HEK293 (cell line): Measurements from ENCODE around the gene ANKRD31.
A peak's percentile ranks its signal among the peaks of the same experiment; 100 is the strongest.
"Not testable (repeated sequence)": the region's sequence is repeated elsewhere in the genome, so short reads cannot be mapped to it uniquely, and the experiment has no call there.

ENCODE experiments used
- CTCF ChIA-PET: fragments of 350-600 bp; formaldehyde crosslinking; extraction: SDS; loops from one replicate; lab custom pipeline; 2021; ENCODE audit warnings: antibody characterized with exemption; lab: Yijun Ruan, JAX
- POLR2A ChIA-PET: fragments of 300-600 bp; formaldehyde crosslinking; extraction: SDS; loops from one replicate; lab custom pipeline; 2020; ENCODE audit warnings: antibody characterized with exemption, inconsistent platforms; lab: Yijun Ruan, JAX
- H3K27ac ChIP-seq: fragments of 200-500 bp; sonication (Bioruptor generic); 2 replicates; pipeline ENCODE4 v1.5.1; 2014; ENCODE audit warnings: low read depth, low read length, control low read depth, inconsistent platforms; ENCODE audit errors: extremely low read depth
- H3K36me3 ChIP-seq, 2 experiments: fragments of 200-500 bp in 1 of 2; sonication (Bioruptor generic) in 1 of 2; 1 replicate in 1 of 2; 2 replicates in 1 of 2; pipeline ENCODE4 v1.5.1; 2014 to 2017; ENCODE audit warnings: inconsistent platforms in 2 of 2, low read length in 2 of 2; ENCODE audit not compliant: control insufficient read depth in 2 of 2, insufficient read depth in 1 of 2
- H3K4me1 ChIP-seq: fragments of 200-500 bp; sonication (Bioruptor generic); 2 replicates; pipeline ENCODE4 v1.5.1; 2014; ENCODE audit warnings: mild to moderate bottlenecking, low read length, inconsistent platforms; ENCODE audit not compliant: control insufficient read depth, insufficient read depth
- H3K4me3 ChIP-seq: 2 replicates; pipeline ENCODE4 v1.5.1; 2011; ENCODE audit warnings: low read depth, mild to moderate bottlenecking, control low read depth, low read length, moderate library complexity
- H3K9me3 ChIP-seq: fragments of 200-500 bp; sonication (Bioruptor generic); 2 replicates; pipeline ENCODE4 v1.5.1; 2014; ENCODE audit warnings: low read depth, low read length, inconsistent platforms; ENCODE audit not compliant: control insufficient read depth, insufficient read depth
- KLF16 ChIP-seq: fragments of 450-650 bp; formaldehyde crosslinking; IDR thresholded peaks from 2 replicates; pipeline ENCODE4 v1.5.1; 2017; ENCODE audit warnings: missing biosample characterization, missing genetic modification characterization
- SETDB1 ChIP-seq: IDR thresholded peaks from one replicate; pipeline ENCODE4 v1.6.1; 2017; ENCODE audit warnings: mild to moderate bottlenecking, low read length, moderate library complexity, mixed read lengths; ENCODE audit not compliant: insufficient read length
- ZNF121 ChIP-seq: fragments of 450-650 bp; formaldehyde crosslinking; IDR thresholded peaks from 2 replicates; pipeline ENCODE4 v1.5.1; 2016; ENCODE audit warnings: missing biosample characterization, missing genetic modification characterization
- ZNF133 ChIP-seq: fragments of 450-650 bp; formaldehyde crosslinking; IDR thresholded peaks from 2 replicates; pipeline ENCODE4 v1.5.1; 2016; ENCODE audit warnings: missing biosample characterization, missing genetic modification characterization
- ZNF146 ChIP-seq: fragments of 450-650 bp; formaldehyde crosslinking; IDR thresholded peaks from 2 replicates; pipeline ENCODE4 v1.5.1; 2016; ENCODE audit warnings: missing biosample characterization, missing genetic modification characterization
- ZNF174 ChIP-seq: fragments of 450-650 bp; formaldehyde crosslinking; IDR thresholded peaks from 2 replicates; pipeline ENCODE4 v1.5.0; 2017; ENCODE audit warnings: missing biosample characterization, mild to moderate bottlenecking, missing genetic modification characterization
- ZNF555 ChIP-seq: fragments of 450-650 bp; formaldehyde crosslinking; conservative IDR thresholded peaks from 2 replicates; pipeline ENCODE4 v1.5.1; 2017; ENCODE audit warnings: missing biosample characterization, mild to moderate bottlenecking, missing genetic modification characterization, inconsistent platforms
- ZNF561 ChIP-seq: fragments of 450-650 bp; IDR thresholded peaks from 2 replicates; pipeline ENCODE4 v1.5.1; 2018; ENCODE audit warnings: missing biosample characterization, missing genetic modification characterization, borderline replicate concordance
- ZNF600 ChIP-seq: fragments of 450-650 bp; formaldehyde crosslinking; IDR thresholded peaks from 2 replicates; pipeline ENCODE4 v1.5.1; 2016; ENCODE audit warnings: missing biosample characterization, missing genetic modification characterization
- ZNF610 ChIP-seq: fragments of 450-650 bp; formaldehyde crosslinking; IDR thresholded peaks from 2 replicates; pipeline ENCODE4 v1.5.1; 2016; ENCODE audit warnings: missing biosample characterization, missing genetic modification characterization, borderline replicate concordance
- ZNF658 ChIP-seq: fragments of 450-650 bp; formaldehyde crosslinking; IDR thresholded peaks from 2 replicates; pipeline ENCODE4; 2016; ENCODE audit warnings: missing biosample characterization, missing genetic modification characterization
- TF ChIP-seq, protein P1 (sequence below): fragments of 450-650 bp; formaldehyde crosslinking; IDR thresholded peaks from 2 replicates; pipeline ENCODE4 v1.5.1; 2016; ENCODE audit warnings: missing biosample characterization, missing genetic modification characterization
- TF ChIP-seq, protein P2 (sequence below): fragments of 450-650 bp; formaldehyde crosslinking; IDR thresholded peaks from 2 replicates; pipeline ENCODE4 v1.5.1; 2016; ENCODE audit warnings: missing biosample characterization, missing genetic modification characterization, low read depth

ANKRD31 gene

DNA sequence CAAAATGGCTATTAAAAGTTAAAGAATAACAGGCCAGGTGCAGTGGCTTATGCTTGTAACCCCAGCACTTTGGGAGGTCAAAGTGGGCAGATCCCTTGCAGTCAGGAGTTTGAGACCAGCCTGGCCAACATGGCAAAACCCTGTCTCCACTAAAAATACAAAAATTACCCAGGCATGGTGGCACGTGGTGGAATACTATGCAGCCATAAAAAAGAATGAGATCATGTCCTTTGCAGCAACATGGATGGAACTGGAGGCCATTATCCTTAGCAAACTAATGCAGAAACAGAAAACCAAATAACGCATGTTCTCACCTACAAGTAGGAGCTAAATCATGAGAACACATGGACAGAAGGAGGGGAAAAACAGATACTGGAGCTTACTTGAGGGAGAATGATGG, 15.9 kb downstream of the ANKRD31 start:
- POLR2A ChIA-PET, H3K4me3 ChIP-seq, H3K36me3 ChIP-seq, H3K9me3 ChIP-seq, CTCF ChIA-PET, H3K4me1 ChIP-seq, H3K27ac ChIP-seq: not testable (repeated sequence)
- peak; percentile 75 for TF ChIP-seq ZNF146 (tag by site-specific recombination)
- TF ChIP-seq, protein P1, sequence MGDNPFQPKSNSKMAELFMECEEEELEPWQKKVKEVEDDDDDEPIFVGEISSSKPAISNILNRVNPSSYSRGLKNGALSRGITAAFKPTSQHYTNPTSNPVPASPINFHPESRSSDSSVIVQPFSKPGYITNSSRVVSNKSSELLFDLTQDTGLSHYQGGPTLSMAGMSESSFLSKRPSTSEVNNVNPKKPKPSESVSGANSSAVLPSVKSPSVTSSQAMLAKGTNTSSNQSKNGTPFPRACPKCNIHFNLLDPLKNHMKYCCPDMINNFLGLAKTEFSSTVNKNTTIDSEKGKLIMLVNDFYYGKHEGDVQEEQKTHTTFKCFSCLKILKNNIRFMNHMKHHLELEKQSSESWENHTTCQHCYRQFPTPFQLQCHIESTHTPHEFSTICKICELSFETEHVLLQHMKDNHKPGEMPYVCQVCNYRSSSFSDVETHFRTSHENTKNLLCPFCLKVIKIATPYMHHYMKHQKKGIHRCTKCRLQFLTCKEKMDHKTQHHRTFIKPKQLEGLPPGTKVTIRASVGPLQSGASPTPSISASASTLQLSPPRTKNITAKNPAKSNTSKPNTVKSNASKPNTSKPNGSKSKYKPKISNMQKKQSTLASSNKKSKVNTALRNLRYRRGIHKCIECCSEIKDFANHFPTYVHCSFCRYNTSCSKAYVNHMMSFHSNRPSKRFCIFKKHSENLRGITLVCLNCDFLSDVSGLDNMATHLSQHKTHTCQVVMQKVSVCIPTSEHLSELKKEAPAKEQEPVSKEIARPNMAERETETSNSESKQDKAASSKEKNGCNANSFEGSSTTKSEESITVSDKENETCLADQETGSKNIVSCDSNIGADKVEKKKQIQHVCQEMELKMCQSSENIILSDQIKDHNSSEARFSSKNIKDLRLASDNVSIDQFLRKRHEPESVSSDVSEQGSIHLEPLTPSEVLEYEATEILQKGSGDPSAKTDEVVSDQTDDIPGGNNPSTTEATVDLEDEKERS (tag by site-specific recombination), result 0 out of 2 replicates have a peak, but pooled peaks have one; percentile 64

DNA sequence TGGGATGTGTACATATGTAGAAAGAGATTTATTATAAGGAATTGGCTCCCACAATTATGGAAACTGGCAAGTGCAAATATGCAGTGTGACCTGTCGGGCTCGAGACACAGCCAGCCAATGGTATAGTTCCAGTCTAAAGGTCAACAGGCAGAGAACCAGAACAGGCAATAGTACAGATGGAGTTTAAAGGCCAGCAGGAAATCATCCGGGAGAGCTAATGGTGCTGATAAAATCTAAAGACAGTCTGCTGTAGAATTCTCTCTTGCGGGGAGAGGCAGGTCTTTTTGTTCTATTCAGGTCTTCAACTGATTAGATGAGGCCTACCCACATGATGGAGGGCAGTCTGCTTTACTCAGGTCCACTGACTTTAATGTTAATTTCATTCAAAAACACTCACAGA, 21.8 kb downstream of the ANKRD31 start:
- no peak for TF ChIP-seq ZNF133
- TF ChIP-seq ZNF174 (tag by site-specific recombination), result no peak
- TF ChIP-seq SETDB1, result no peak
- TF ChIP-seq ZNF610 (tag by site-specific recombination), result no peak
- TF ChIP-seq ZNF658, result no peak
- no peak for TF ChIP-seq ZNF121
- TF ChIP-seq, all 188 proteins: peak for 0
- POLR2A ChIA-PET, result no interaction called here
- Histone ChIP-seq H3K4me1 (no peaks in the 10 kb centered on the region), H3K4me3 (no peak overlapping the region), H3K9me3 (no peaks in the 10 kb centered on the region), H3K36me3 (no peaks in the 10 kb centered on the region), H3K27ac (no peak overlapping the region)
- CTCF ChIA-PET, result no interaction called here

DNA sequence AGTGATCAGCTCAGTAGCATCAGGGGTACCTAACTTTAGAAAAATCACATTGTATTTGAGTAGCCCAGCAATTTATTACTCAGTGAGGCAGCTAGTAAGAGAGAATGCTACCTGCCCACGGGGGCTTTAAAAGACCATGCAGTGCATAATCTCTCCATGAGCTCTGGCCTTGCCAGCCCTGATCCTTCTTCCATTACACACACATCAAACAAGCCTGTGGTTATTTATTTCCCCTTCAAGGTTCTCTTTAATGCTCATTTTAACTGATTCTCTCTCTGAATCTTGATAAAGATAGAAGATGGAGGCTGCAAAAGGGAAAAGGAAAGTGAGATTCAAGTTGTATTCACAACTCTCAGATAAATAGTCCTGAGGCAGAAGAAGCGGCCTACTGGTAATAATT, 22.3 kb downstream of the ANKRD31 start:
- no peak overlapping the region for H3K27ac ChIP-seq
- TF ChIP-seq ZNF555 (tag by site-specific recombination) (no peak), ZNF600 (tag by site-specific recombination) (no peak), ZNF561 (tag by site-specific recombination) (no peak)
- no peaks in the 10 kb centered on the region for H3K4me1 ChIP-seq
- H3K9me3 ChIP-seq, result no peaks in the 10 kb centered on the region
- no peaks in the 10 kb centered on the region for H3K36me3 ChIP-seq
- POLR2A ChIA-PET, result no interaction called here
- CTCF ChIA-PET, result no interaction called here
- H3K4me3 ChIP-seq, result no peak overlapping the region

DNA sequence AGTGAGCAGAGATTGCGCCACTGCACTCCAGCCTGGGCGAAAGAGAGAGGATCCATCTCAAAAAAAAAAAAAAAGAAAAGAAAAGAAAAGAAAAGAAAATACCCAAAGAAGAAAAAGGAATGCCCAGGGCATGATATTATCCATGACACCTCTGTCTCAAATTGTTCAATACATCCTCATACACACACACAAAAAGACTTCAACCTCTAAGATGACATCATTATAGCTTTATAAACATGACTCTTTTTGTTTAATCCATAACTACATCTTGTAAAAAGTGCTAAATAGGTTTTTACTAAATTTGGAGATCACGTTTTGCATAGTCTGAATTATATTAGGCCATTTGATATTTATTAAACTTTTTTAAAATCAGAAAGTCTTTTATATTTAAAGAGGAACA, 33.1 kb downstream of the ANKRD31 start:
- Histone ChIP-seq H3K27ac (no peak overlapping the region), H3K4me3 (no peak overlapping the region), H3K36me3 (no peaks in the 10 kb centered on the region), H3K4me1 (no peaks in the 10 kb centered on the region), H3K9me3 (no peaks in the 10 kb centered on the region)
- no peak for TF ChIP-seq KLF16
- TF ChIP-seq, protein P2, sequence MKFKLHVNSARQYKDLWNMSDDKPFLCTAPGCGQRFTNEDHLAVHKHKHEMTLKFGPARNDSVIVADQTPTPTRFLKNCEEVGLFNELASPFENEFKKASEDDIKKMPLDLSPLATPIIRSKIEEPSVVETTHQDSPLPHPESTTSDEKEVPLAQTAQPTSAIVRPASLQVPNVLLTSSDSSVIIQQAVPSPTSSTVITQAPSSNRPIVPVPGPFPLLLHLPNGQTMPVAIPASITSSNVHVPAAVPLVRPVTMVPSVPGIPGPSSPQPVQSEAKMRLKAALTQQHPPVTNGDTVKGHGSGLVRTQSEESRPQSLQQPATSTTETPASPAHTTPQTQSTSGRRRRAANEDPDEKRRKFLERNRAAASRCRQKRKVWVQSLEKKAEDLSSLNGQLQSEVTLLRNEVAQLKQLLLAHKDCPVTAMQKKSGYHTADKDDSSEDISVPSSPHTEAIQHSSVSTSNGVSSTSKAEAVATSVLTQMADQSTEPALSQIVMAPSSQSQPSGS (tag by site-specific recombination), result peak; percentile 53; the same call in 1 of the 2 replicates
- ChIA-PET CTCF (no interaction called here), POLR2A (interaction anchor here (0.6 kb wide), 1 partner anchor 166 kb away, joined by 4 read pairs; no protein-coding TSS in a partner anchor)
